ENCODE results near the gene DYNC1H1. TPM values are rescaled to one million over a fixed set of nuclear protein-coding genes. Genes with fewer than 3 reads are reported as not detected.
A peak's percentile ranks its signal among the peaks of the same experiment; 100 is the strongest.

The DYNC1H1 gene
- total RNA-seq, 1 experiment from 2014 or later = 606 TPM

- BruUV-seq (replicated peaks) = no TSS peak
- Histone ChIP-seq H3K27me3 (ENCODE audit: low read length) (no peaks in the 10 kb centered on the region), H3K36me3 (ENCODE audit: low read depth, low read length) (no peaks in the 10 kb centered on the region), H3F3A (ENCODE audit: low read length, unreplicated experiment) (no peaks in the 10 kb centered on the region), H2AFZ (ENCODE audit: low read length) (peak overlapping the region; percentile 18; the same call in 1 of the 2 replicates), H3K27ac (ENCODE audit: low read length) (no peak overlapping the region), H3K4me3 (ENCODE audit: low read length) (no peak overlapping the region), H3K4me1 (ENCODE audit: insufficient read depth, low read length) (peaks cover 28% of the 10 kb centered on the region), H3K4me2 (ENCODE audit: low read length) (peak overlapping the region; percentile 13; the same call in 1 of the 2 replicates), H3K9me2 (replicated peaks; ENCODE audit: low read length) (no peaks in the 10 kb centered on the region), H4K20me1 (ENCODE audit: low read length) (no peaks in the 10 kb centered on the region), H3K9ac (ENCODE audit: low read length) (no peak overlapping the region), H3K79me2 (ENCODE audit: low read length) (no peaks in the 10 kb centered on the region), H3K9me3 (ENCODE audit: low read length) (no peaks in the 10 kb centered on the region)
- CTCF ChIA-PET = interaction anchor here (0.6 to 1.8 kb wide), 5 partner anchors 12 to 209 kb away, joined by 3 to 16 read pairs (median 4); no protein-coding TSS in a partner anchor
- POLR2A ChIA-PET (ENCODE audit: unreplicated experiment) = no interaction called here
- TF ChIP-seq EZH2 (IDR thresholded peaks at IDR 0.05; ENCODE audit: low read length, unreplicated experiment) (no peak), CTCF (conservative IDR thresholded peaks at IDR 0.05; ENCODE audit: low read depth, low read length) (peak; percentile 93)
- peak; percentile 85 for DNase-seq
- ATAC-seq = peak; percentile 87
- intact Hi-C loops (cut with micrococcal nuclease) = loop anchor here (1.0 to 10.0 kb wide), 4 partner anchors 33 to 218 kb away; partner anchors contain the start of gene ZNF839
Measured at GRCh38 chr14:102096569-102097188, 132.3 kb downstream of the DYNC1H1 start.

GRCh38 chr14:102097441-102098135 lies 133.2 kb downstream of the DYNC1H1 start:
- DNase-seq = peak; percentile 71
- CTCF ChIA-PET = interaction anchor here (1.0 to 1.8 kb wide), 2 partner anchors 35 to 51 kb away, joined by 7 to 16 read pairs; no protein-coding TSS in a partner anchor
- H2AFZ ChIP-seq (ENCODE audit: low read length) = 0 out of 2 replicates have a peak overlapping the region, but pooled peaks have one; percentile 16

More at GRCh38 chr14:102097441-102098135, 133.2 kb downstream of the DYNC1H1 start:
- POLR2A ChIA-PET (ENCODE audit: unreplicated experiment) = no interaction called here
- Histone ChIP-seq H3K36me3 (ENCODE audit: low read depth, low read length) (no peaks in the 10 kb centered on the region), H3K79me2 (ENCODE audit: low read length) (no peaks in the 10 kb centered on the region), H3K9me3 (ENCODE audit: low read length) (no peaks in the 10 kb centered on the region), H3K4me3 (ENCODE audit: low read length) (no peak overlapping the region), H3K4me2 (ENCODE audit: low read length) (peak overlapping the region; percentile 52), H3K4me1 (ENCODE audit: insufficient read depth, low read length) (peaks cover 28% of the 10 kb centered on the region), H3K9me2 (replicated peaks; ENCODE audit: low read length) (no peaks in the 10 kb centered on the region), H3K27ac (ENCODE audit: low read length) (no peak overlapping the region; the same call in 1 of the 2 replicates), H3F3A (ENCODE audit: low read length, unreplicated experiment) (no peaks in the 10 kb centered on the region), H4K20me1 (ENCODE audit: low read length) (no peaks in the 10 kb centered on the region), H3K9ac (ENCODE audit: low read length) (no peak overlapping the region), H3K27me3 (ENCODE audit: low read length) (no peaks in the 10 kb centered on the region)
- BruUV-seq (replicated peaks) = no TSS peak
- intact Hi-C loops (cut with micrococcal nuclease) = loop anchor here (10.0 kb wide), 1 partner anchor 217 kb away; the partner anchor contains the start of gene ZNF839
- peak; percentile 27 for ATAC-seq
- TF ChIP-seq EZH2 (IDR thresholded peaks at IDR 0.05; ENCODE audit: low read length, unreplicated experiment) = no peak
- TF ChIP-seq EZH2phosphoT487 (IDR thresholded peaks at IDR 0.05; ENCODE audit: borderline replicate concordance, low read length) = no peak
- no peak for TF ChIP-seq CTCF (conservative IDR thresholded peaks at IDR 0.05; ENCODE audit: low read depth, low read length)
